Gastroesophageal sphincter (tissue), 3 donors: ENCODE results near the gene COL18A1.
A peak's percentile ranks its signal among the peaks of the same experiment; 100 is the strongest.

Source experiments
- EP300 ChIP-seq: sonication (generic); formaldehyde crosslinking; IDR thresholded peaks from one replicate; pipeline ENCODE4 v1.6.1; 2017; ENCODE audit warnings: antibody characterized with exemption, mild to moderate bottlenecking
- TF ChIP-seq, protein P1 (sequence below), 4 experiments: fragments of 200-600 bp in 2 of 4; fragments of 450-650 bp in 2 of 4; sonication (generic) in 1 of 4; IDR thresholded peaks; one replicate each; pipeline ENCODE4 v1.5.1; 2017 to 2019; ENCODE audit warnings: antibody characterized with exemption in 4 of 4, mild to moderate bottlenecking in 2 of 4, moderate library complexity in 2 of 4

DNA sequence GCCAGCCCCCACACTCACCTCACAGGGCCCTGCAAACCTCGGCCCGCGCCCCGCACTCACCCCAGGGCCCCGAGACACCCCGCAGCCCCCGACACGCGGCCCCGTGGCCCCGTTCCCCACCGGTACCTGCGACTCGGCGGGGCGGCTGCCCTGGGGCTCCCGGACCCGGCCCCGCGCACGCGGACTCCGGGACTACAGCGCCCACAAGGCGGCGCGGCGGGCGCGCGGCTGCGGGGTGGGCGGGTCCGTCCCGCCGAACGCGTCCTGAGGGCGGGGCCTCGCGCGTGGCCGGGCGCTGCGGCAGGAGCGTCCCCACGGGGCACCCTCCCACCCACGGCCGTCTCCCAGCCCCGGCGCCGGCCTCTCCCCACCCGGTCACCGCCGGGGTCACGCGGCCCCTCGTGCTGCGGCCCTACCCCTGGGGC is 137.3 kb downstream of the COL18A1 start, which contains the start of gene SLC19A1:
- TF ChIP-seq EP300, result no peak
- TF ChIP-seq, protein P1, sequence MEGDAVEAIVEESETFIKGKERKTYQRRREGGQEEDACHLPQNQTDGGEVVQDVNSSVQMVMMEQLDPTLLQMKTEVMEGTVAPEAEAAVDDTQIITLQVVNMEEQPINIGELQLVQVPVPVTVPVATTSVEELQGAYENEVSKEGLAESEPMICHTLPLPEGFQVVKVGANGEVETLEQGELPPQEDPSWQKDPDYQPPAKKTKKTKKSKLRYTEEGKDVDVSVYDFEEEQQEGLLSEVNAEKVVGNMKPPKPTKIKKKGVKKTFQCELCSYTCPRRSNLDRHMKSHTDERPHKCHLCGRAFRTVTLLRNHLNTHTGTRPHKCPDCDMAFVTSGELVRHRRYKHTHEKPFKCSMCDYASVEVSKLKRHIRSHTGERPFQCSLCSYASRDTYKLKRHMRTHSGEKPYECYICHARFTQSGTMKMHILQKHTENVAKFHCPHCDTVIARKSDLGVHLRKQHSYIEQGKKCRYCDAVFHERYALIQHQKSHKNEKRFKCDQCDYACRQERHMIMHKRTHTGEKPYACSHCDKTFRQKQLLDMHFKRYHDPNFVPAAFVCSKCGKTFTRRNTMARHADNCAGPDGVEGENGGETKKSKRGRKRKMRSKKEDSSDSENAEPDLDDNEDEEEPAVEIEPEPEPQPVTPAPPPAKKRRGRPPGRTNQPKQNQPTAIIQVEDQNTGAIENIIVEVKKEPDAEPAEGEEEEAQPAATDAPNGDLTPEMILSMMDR (IDR thresholded peaks at IDR 0.05), result peak in 3 of 4 experiments; percentile 61 to 78 (median 63)
